Neural cell (in vitro differentiated cells): ENCODE results near the gene GAP43. TPM values are rescaled to one million over a fixed set of nuclear protein-coding genes. Genes with fewer than 3 reads are reported as not detected.

Source experiments
- H2AFZ ChIP-seq: fragments of 200-600, 300-800 bp; sonication (generic), shearing (Covaris generic); 2 replicates; pipeline ENCODE4 v1.6.0; 2014; ENCODE audit warnings: low read depth, mild to moderate bottlenecking, antibody characterized with exemption, low read length, moderate library complexity
- H3F3A ChIP-seq: fragments of 200-600 bp; shearing (Covaris generic); 2 replicates; pipeline ENCODE4 v1.6.1; 2016; ENCODE audit warnings: mild to moderate bottlenecking, moderate library complexity, mixed read lengths, antibody characterized with exemption, low read length; ENCODE audit not compliant: insufficient read depth, poor library complexity, severe bottlenecking
- H3K27ac ChIP-seq: fragments of 200-600, 300-800 bp; sonication (generic), shearing (Covaris generic); 2 replicates; pipeline ENCODE4 v1.5.1; 2014; ENCODE audit warnings: mild to moderate bottlenecking, low read length, moderate library complexity
- H3K27me3 ChIP-seq: fragments of 300-800, 200-600 bp; sonication (generic), shearing (Covaris generic); 2 replicates; pipeline ENCODE4 v1.6.0; 2014; ENCODE audit warnings: mild to moderate bottlenecking, low read depth, low read length, moderate library complexity; ENCODE audit not compliant: insufficient read depth
- H3K36me3 ChIP-seq: fragments of 300-800, 200-600 bp; sonication (generic), shearing (Covaris generic); 2 replicates; pipeline ENCODE4 v1.5.1; 2014; ENCODE audit warnings: mild to moderate bottlenecking, antibody characterized with exemption, low read length, moderate library complexity; ENCODE audit not compliant: insufficient read depth
- H3K4me2 ChIP-seq: fragments of 300-800, 200-600 bp; sonication (generic), shearing (Covaris generic); 2 replicates; pipeline ENCODE4 v1.6.0; 2014; ENCODE audit warnings: mild to moderate bottlenecking, low read length
- H3K4me3 ChIP-seq: fragments of 300-800, 200-600 bp; sonication (generic), shearing (Covaris generic); 2 replicates; pipeline ENCODE4 v1.5.1; 2014; ENCODE audit warnings: mild to moderate bottlenecking, low read length, moderate library complexity
- H3K79me2 ChIP-seq: fragments of 200-600 bp; shearing (Covaris generic); replicated peaks from 2 replicates; pipeline ENCODE4 v1.6.0; 2014; ENCODE audit warnings: mild to moderate bottlenecking, low read length, moderate library complexity; ENCODE audit not compliant: insufficient read depth
- H3K9ac ChIP-seq: fragments of 300-800, 200-600 bp; sonication (generic), shearing (Covaris generic); 2 replicates; pipeline ENCODE4 v1.6.1; 2016; ENCODE audit warnings: mild to moderate bottlenecking, low read length, mixed read lengths
- H3K9me2 ChIP-seq: fragments of 200-600 bp; shearing (Covaris generic); 2 replicates; pipeline ENCODE4 v1.6.1; 2016; ENCODE audit warnings: mild to moderate bottlenecking, low read length, mixed read lengths; ENCODE audit not compliant: insufficient read depth
- H3K9me3 ChIP-seq: fragments of 200-600, 300-800 bp; sonication (generic), shearing (Covaris generic); 2 replicates; pipeline ENCODE4 v1.6.1; 2016; ENCODE audit warnings: mild to moderate bottlenecking, mixed run types, low read length, moderate library complexity, mixed read lengths
- H4K20me1 ChIP-seq: fragments of 200-600 bp; shearing (Covaris generic); 2 replicates; pipeline ENCODE4 v1.6.1; 2016; ENCODE audit warnings: mild to moderate bottlenecking, mixed run types; ENCODE audit not compliant: insufficient read depth
- CTCF ChIP-seq: fragments of 450-650 bp; IDR thresholded peaks from 2 replicates; pipeline ENCODE4 v1.5.1; 2014; ENCODE audit warnings: antibody characterized with exemption, mild to moderate bottlenecking, moderate library complexity; ENCODE audit not compliant: poor library complexity, severe bottlenecking
- EZH2 ChIP-seq: fragments of 200-600, 300-800 bp; shearing (Covaris generic), sonication (generic); IDR thresholded peaks from 2 replicates; pipeline ENCODE4 v1.6.1; 2014; ENCODE audit warnings: antibody characterized with exemption, low read length, borderline replicate concordance, mild to moderate bottlenecking; ENCODE audit not compliant: insufficient read depth, poor library complexity, severe bottlenecking
- POLR2AphosphoS5 ChIP-seq: IDR thresholded peaks from 2 replicates; pipeline ENCODE4 v1.6.1; 2012
- RAD21 ChIP-seq: fragments of 450-650 bp; conservative IDR thresholded peaks from 2 replicates; pipeline ENCODE4 v1.6.1; 2014; ENCODE audit warnings: antibody characterized with exemption, mild to moderate bottlenecking, moderate library complexity
- REST ChIP-seq: IDR thresholded peaks from 2 replicates; pipeline ENCODE4 v1.6.1; 2012; ENCODE audit warnings: borderline replicate concordance
- SMC3 ChIP-seq: fragments of 450-650 bp; conservative IDR thresholded peaks from 2 replicates; pipeline ENCODE4 v1.6.1; 2014; ENCODE audit warnings: antibody characterized with exemption, mild to moderate bottlenecking, moderate library complexity; ENCODE audit not compliant: poor library complexity
- polyA plus RNA-seq: library from polyadenylated mRNA; depleted of rRNA; stranded (reverse); fragments of >200 nt; gene quantifications from 2 replicates; pipeline ENCODE4 v1.2.3, GENCODE V29; 2014

Gene GAP43
- polyA plus RNA-seq, 1 donor from 2014 or later = 1,327 TPM

GRCh38 chr3:115646027-115646690, 22.8 kb downstream of the GAP43 start:
- no peak overlapping the region for H3K4me3 ChIP-seq
- H4K20me1 ChIP-seq = peaks cover 9% of the 10 kb centered on the region
- H3K27ac ChIP-seq = no peak overlapping the region
- TF ChIP-seq EZH2 (no peak), SMC3 (no peak)
- H3K79me2 ChIP-seq = peaks cover 94% of the 10 kb centered on the region
- no peaks in the 10 kb centered on the region for H3K27me3 ChIP-seq
- H3F3A ChIP-seq = peaks cover 4% of the 10 kb centered on the region
- peaks cover 7% of the 10 kb centered on the region for H3K36me3 ChIP-seq
- no peak overlapping the region for H3K9ac ChIP-seq
- H2AFZ ChIP-seq = no peak overlapping the region
- H3K9me2 ChIP-seq = no peaks in the 10 kb centered on the region
- H3K4me2 ChIP-seq = no peak overlapping the region
- no peaks in the 10 kb centered on the region for H3K9me3 ChIP-seq

GRCh38 chr3:115648559-115648958, 25.2 kb downstream of the GAP43 start:
- H3K9me3 ChIP-seq = no peaks in the 10 kb centered on the region
- H3K27ac ChIP-seq = no peak overlapping the region

More at GRCh38 chr3:115648559-115648958, 25.2 kb downstream of the GAP43 start:
- Histone ChIP-seq H3K36me3 (peaks cover 12% of the 10 kb centered on the region), H3F3A (no peaks in the 10 kb centered on the region), H3K9ac (no peak overlapping the region), H3K27me3 (no peaks in the 10 kb centered on the region), H3K4me3 (no peak overlapping the region), H3K4me2 (no peak overlapping the region), H2AFZ (no peak overlapping the region), H3K9me2 (no peaks in the 10 kb centered on the region), H4K20me1 (peaks cover 4% of the 10 kb centered on the region), H3K79me2 (peaks cover 98% of the 10 kb centered on the region)
- TF ChIP-seq RAD21 (no peak), EZH2 (no peak), CTCF (no peak), SMC3 (no peak), REST (no peak), POLR2AphosphoS5 (no peak)
